Tibial nerve (tissue), 4 donors: ENCODE results near the gene VKORC1. TPM values are rescaled to one million over a fixed set of nuclear protein-coding genes. Genes with fewer than 3 reads are reported as not detected.
A peak's percentile ranks its signal among the peaks of the same experiment; 100 is the strongest.
"Not testable (repeated sequence)": the region's sequence is repeated elsewhere in the genome, so short reads cannot be mapped to it uniquely, and the experiment has no call there.

Experiments used
- DNase-seq, 2 donors: peaks; one replicate each; pipeline ENCODE4 v3.0.0-alpha.2; 2019; ENCODE audit warnings: low spot score in 2 of 2
- H3K27ac ChIP-seq, 4 donors: fragments of 200-600 bp; sonication (generic) in 3 of 4; one replicate each; pipeline ENCODE4 v1.5.1; 2017 to 2019; ENCODE audit warnings: mild to moderate bottlenecking in 1 of 4
- H3K27me3 ChIP-seq, 2 donors: fragments of 200-600 bp; sonication (generic) in 1 of 2; one replicate each; pipeline versions ENCODE4 v1.5.1 to v1.6.0; 2017 to 2019
- H3K36me3 ChIP-seq, 3 donors: fragments of 200-600 bp; sonication (generic); one replicate each; pipeline ENCODE4 v1.5.1; 2018 to 2019
- H3K4me1 ChIP-seq, 4 donors: fragments of 200-600 bp; sonication (generic) in 3 of 4; one replicate each; pipeline ENCODE4 v1.5.1; 2017 to 2019
- H3K4me3 ChIP-seq, 4 donors: fragments of 200-600 bp; sonication (generic) in 3 of 4; one replicate each; pipeline ENCODE4 v1.5.1; 2017 to 2019; ENCODE audit warnings: mild to moderate bottlenecking in 1 of 4, moderate library complexity in 1 of 4
- H3K9me3 ChIP-seq, 4 donors: fragments of 200-600 bp; sonication (generic) in 3 of 4; one replicate each; pipeline ENCODE4 v1.5.1; 2017 to 2019
- CTCF ChIP-seq, 5 experiments: fragments of 200-600 bp in 3 of 5; fragments of 450-650 bp in 2 of 5; sonication (generic) in 3 of 5; IDR thresholded peaks; one replicate each; pipeline ENCODE4 v1.5.1; 2016 to 2019; ENCODE audit warnings: antibody characterized with exemption in 5 of 5, mild to moderate bottlenecking in 3 of 5, moderate library complexity in 2 of 5
- EP300 ChIP-seq, 2 donors: sonication (generic); formaldehyde crosslinking; IDR thresholded peaks; one replicate each; pipeline ENCODE4 v1.6.1; 2017; ENCODE audit warnings: antibody characterized with exemption in 2 of 2, mild to moderate bottlenecking in 1 of 2
- POLR2A ChIP-seq, 2 donors: fragments of 450-650 bp; IDR thresholded peaks; one replicate each; pipeline ENCODE4 v1.6.1; 2017; ENCODE audit warnings: antibody characterized with exemption in 2 of 2, mild to moderate bottlenecking in 2 of 2, moderate library complexity in 2 of 2
- WGBS, 2 donors: methylation state at CpG; one replicate each; pipeline ENCODE4 v1.1.5; 2018; 5-methylcytosine and 5-hydroxymethylcytosine counted together
- total RNA-seq, 4 donors: library from RNA; depleted of rRNA; stranded (reverse); fragments of >200 nt; gene quantifications; one replicate each; pipeline ENCODE4 v1.1.0, GENCODE V29; 2016

Gene VKORC1
- total RNA-seq, 4 donors from 2014 or later = 114 to 180 (median 136) TPM

GRCh38 chr16:31141489-31142108, 47.0 kb upstream of the VKORC1 start:
- Histone ChIP-seq H3K4me1 (peaks cover 0 to 33% (median 12%) of the 10 kb centered on the region in 4 donors), H3K27me3 (peaks cover 0 to 3% of the 10 kb centered on the region in 2 donors), H3K4me3 (peak overlapping the region; percentile 13 to 64 (median 28)), H3K27ac (peak overlapping the region; percentile 72 to 89 (median 84)), H3K36me3 (no peaks in the 10 kb centered on the region), H3K9me3 (no peaks in the 10 kb centered on the region)
- TF ChIP-seq POLR2A (IDR thresholded peaks at IDR 0.05) (no peak), EP300 (IDR thresholded peaks at IDR 0.05) (no peak), CTCF (IDR thresholded peaks at IDR 0.05) (no peak)
- WGBS, 2 donors = 25 to 26% methylated on average over 10 of the region's 10 CpGs
- DNase-seq = no peak

GRCh38 chr16:31141071-31141469, 46.5 kb upstream of the VKORC1 start:
- H3K9me3 ChIP-seq, H3K27me3 ChIP-seq, DNase-seq, H3K36me3 ChIP-seq: not testable (repeated sequence)
- 90 to 95% methylated on average over 9 of the region's 9 CpGs for WGBS, 2 donors
- H3K4me1 ChIP-seq = peaks cover 0 to 33% (median 12%) of the 10 kb centered on the region in 4 donors
- peak overlapping the region in 1 of 4 donors; percentile 64 for H3K4me3 ChIP-seq
- peak overlapping the region; percentile 72 to 89 (median 84) for H3K27ac ChIP-seq

- no peak for DNase-seq
- 44 to 54% methylated on average over 21 to 27 of the region's 27 CpGs for WGBS, 2 donors
- H3K4me3 ChIP-seq = peak overlapping the region in 1 of 4 donors; percentile 25
Measured at GRCh38 chr16:31138621-31139578, 44.3 kb upstream of the VKORC1 start.

GRCh38 chr16:31136822-31137499, 42.4 kb upstream of the VKORC1 start:
- peaks cover 0 to 37% (median 7%) of the 10 kb centered on the region in 4 donors for H3K4me1 ChIP-seq
- not testable (repeated sequence) for H3K9me3 ChIP-seq

More at GRCh38 chr16:31138621-31139578, 44.3 kb upstream of the VKORC1 start:
- Histone ChIP-seq H3K27ac (peak overlapping the region in 3 of 4 donors; percentile 52 to 71 (median 57)), H3K4me1 (peaks cover 0 to 44% (median 12%) of the 10 kb centered on the region in 4 donors), H3K36me3 (no peaks in the 10 kb centered on the region), H3K9me3 (no peaks in the 10 kb centered on the region), H3K27me3 (peaks cover 0 to 19% of the 10 kb centered on the region in 2 donors)
- TF ChIP-seq CTCF (IDR thresholded peaks at IDR 0.05) = no peak
- TF ChIP-seq POLR2A (IDR thresholded peaks at IDR 0.05) = no peak
- peak in 1 of 2 donors; percentile 24 for TF ChIP-seq EP300 (IDR thresholded peaks at IDR 0.05)

GRCh38 chr16:31136287-31136662, 41.7 kb upstream of the VKORC1 start:
- peaks cover 0 to 22% (median 0%) of the 10 kb centered on the region in 3 donors for H3K36me3 ChIP-seq
- no peak overlapping the region for H3K4me3 ChIP-seq
- peaks cover 0 to 19% of the 10 kb centered on the region in 2 donors for H3K27me3 ChIP-seq
- DNase-seq = no peak
- whole genome bisulfite sequencing, 2 donors = 89 to 91% methylated on average over 6 of the region's 6 CpGs
- no peak overlapping the region for H3K27ac ChIP-seq
- H3K9me3 ChIP-seq = no peaks in the 10 kb centered on the region
- TF ChIP-seq EP300 (IDR thresholded peaks at IDR 0.05) (no peak), POLR2A (IDR thresholded peaks at IDR 0.05) (no peak), CTCF (IDR thresholded peaks at IDR 0.05) (no peak)
- peaks cover 0 to 30% (median 2%) of the 10 kb centered on the region in 4 donors for H3K4me1 ChIP-seq

More at GRCh38 chr16:31136822-31137499, 42.4 kb upstream of the VKORC1 start:
- WGBS, 2 donors = 89 to 91% methylated on average over 20 of the region's 20 CpGs
- not testable (repeated sequence) for H3K27ac ChIP-seq, H3K4me3 ChIP-seq, DNase-seq
- Histone ChIP-seq H3K36me3 (peaks cover 0 to 15% (median 0%) of the 10 kb centered on the region in 3 donors), H3K27me3 (peaks cover 0 to 19% of the 10 kb centered on the region in 2 donors)
